GM21360 (cell line): Measurements from ENCODE around the gene PIGU.
A peak's percentile ranks its signal among the peaks of the same experiment; 100 is the strongest.
"Not testable (repeated sequence)": the region's sequence is repeated elsewhere in the genome, so short reads cannot be mapped to it uniquely, and the experiment has no call there.

Source experiments
- ATAC-seq: cut with Tn5 transposase; IDR thresholded peaks from one replicate; pipeline ENCODE4 v1.9.1; 2021; ENCODE audit warnings: mild to moderate bottlenecking, moderate library complexity; ENCODE audit not compliant: unreplicated experiment

The PIGU gene

DNA sequence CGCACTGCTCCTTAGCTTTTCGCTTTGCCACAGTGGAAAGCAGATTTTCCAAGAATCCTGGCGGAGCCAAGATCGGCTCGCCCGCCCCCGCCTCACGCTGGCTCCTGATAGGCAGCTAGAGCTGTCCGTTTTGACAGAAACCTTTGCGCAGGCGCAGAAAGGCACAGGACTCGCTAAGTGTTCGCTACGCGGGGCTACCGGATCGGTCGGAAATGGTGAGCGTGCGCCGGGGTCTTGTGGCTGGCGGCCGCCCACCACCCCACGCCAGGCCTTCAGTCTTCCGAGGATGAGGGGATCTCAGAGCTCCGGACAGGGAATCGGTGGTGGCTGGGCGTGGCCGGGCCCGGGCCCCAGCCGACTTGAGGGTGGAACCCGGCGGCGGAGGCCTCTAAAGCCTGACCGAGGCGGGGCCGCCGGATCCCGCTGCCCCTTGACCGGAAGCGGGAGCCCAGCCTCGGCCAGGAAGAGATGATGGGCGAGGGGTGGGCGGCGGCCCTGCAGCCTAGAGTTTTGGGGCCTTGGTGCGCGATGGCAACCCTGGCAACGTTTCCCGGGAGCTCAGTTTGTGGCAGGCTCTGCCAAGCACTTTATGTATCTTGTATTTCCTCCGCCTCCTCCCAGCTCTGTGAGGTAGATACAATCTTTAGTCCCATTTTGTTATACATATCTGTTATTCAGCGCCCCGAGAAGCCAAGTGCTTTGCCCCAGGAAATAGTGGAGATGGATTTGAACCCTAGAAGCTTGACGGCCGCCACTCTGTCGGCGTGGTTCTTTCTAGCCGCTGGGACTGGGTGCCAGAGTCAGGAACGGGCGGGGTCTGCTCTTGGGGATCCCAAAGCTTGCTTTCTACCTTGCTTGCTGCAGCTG lies 160.4 kb downstream of the PIGU start, which contains the start of gene DYNLRB1:
TSS of gene DYNLRB1 (plus strand) at position 176 of the 867 bp plus-strand sequence. CDS start at position 213, 37 bp downstream.
- peak; percentile 70 for ATAC-seq

- ATAC-seq: peak; percentile 48
Measured at GRCh38 chr20:34515484-34516246, 161.2 kb downstream of the PIGU start.

DNA sequence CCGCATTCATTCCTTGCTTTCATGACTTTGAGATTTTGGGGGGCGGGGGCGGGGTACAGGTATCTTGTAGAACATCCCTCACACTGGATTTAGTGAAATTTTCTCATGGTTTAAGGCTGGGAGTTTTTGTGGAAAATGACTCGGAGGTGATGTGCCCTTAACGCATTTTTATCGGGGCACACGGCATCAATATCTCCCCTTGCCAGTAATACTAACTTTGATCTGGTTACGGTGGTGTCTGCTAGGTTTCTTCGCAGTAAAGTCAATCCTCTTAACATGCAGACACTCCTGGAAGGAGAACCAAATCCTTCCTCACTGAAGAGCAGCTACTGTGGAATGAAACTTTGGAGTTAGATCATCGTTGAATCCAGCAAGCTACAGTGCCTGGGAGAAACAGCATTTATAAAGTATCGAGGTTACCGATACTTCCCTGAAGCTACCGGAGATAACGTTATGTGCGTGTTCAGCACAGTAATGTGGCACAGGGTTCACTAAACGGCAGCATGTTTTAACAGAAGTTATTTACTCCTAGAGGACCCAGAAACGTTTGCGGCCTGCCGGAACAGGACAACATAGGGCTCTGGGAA lies 161.9 kb downstream of the PIGU start:
- ATAC-seq: no peak

GRCh38 chr20:34514034-34514433 lies 162.9 kb downstream of the PIGU start:
- not testable (repeated sequence) for ATAC-seq

DNA sequence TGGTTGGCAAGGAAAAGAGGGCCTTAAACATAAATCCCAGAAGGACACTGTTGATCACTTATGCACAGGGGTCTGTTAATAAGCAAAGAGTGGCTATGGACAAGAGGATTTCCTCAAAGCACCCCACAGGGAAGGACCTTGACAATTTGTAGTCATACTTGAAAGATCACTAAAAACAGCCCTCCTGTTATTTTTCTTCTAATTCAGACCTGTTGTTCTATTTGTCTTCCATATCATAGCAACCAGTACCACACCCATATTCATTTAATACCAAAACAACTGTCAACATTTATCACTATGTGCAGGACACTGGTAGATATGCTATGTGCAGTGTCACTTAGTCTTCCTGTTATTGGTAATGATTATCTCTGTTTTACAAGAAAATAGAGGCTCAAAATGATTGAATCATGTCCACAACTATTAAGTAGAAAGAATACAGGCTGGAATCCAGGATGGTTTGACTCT lies 163.9 kb downstream of the PIGU start:
- no peak for ATAC-seq

DNA sequence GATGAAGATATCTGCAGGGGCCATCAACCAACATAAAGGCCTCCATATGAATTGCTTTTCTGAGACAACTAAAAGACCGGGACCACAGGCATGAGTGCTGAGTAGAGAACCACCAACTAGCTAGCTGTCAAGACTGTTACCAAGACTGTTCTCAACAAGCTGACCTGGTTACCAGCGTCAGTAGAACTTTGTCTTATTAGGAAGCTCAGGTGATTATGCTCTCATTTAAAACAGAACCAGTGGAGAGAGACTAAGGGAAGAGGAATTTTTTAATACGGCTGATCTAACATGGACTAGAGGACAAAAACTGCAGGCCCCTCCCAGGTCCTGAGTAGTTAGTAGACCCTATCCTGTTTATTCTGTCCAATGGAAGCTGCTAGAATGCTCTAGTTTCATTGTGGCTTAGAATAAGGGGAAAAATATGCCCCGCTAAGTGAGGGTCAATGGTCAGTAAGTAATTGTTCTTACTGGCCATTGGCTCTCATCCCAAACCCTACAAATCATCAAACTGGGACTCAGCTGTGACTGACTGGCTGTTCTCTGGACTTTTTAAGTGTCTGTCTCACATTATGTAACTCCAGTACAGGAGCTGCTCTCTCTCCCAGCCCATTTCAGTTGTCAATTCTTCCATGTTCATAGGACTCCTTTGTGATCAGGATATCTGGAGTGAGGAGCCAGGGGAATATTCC lies 164.5 kb downstream of the PIGU start:
- no peak for ATAC-seq

GRCh38 chr20:34511891-34512265 lies 165.0 kb downstream of the PIGU start:
- ATAC-seq: no peak

GRCh38 chr20:34510575-34510974 lies 166.3 kb downstream of the PIGU start:
- ATAC-seq: no peak
